SK-N-SH treated with all-trans-retinoic acid at 6 μM for 48 hours (cell line): ENCODE measurements around the gene CBLB.
"Not testable (repeated sequence)": the region's sequence is repeated elsewhere in the genome, so short reads cannot be mapped to it uniquely, and the experiment has no call there.

Experiments
- ATAC-seq: fragments of 200-7000 bp; cut with Tn5 transposase; 3 replicates; pipeline ENCODE4 v1.9.1; 2020; ENCODE audit warnings: mild to moderate bottlenecking, moderate library complexity
- ARNTL ChIP-seq: fragments of 450-650 bp; formaldehyde crosslinking; IDR thresholded peaks from 2 replicates; pipeline ENCODE4 v1.5.0; 2020; ENCODE audit warnings: low read depth, mild to moderate bottlenecking, moderate library complexity, borderline replicate concordance
- BACH2 ChIP-seq: fragments of 250-450 bp; sonication (Bioruptor Pico); IDR thresholded peaks from 2 replicates; pipeline ENCODE4 v1.9.0; 2021; ENCODE audit warnings: mild to moderate bottlenecking, borderline replicate concordance
- CREB5 ChIP-seq: fragments of 250-450 bp; sonication (Bioruptor Pico); IDR thresholded peaks from 2 replicates; pipeline ENCODE4 v1.5.1; 2020; ENCODE audit warnings: low read depth, mild to moderate bottlenecking, moderate library complexity
- CSDC2 ChIP-seq: fragments of 250-450 bp; sonication (Bioruptor Pico); IDR thresholded peaks from 2 replicates; pipeline ENCODE4 v1.5.0; 2020; ENCODE audit warnings: mild to moderate bottlenecking, moderate library complexity
- GLIS3 ChIP-seq: fragments of 250-450 bp; sonication (Bioruptor Pico); IDR thresholded peaks from 2 replicates; pipeline ENCODE4 v1.5.0; 2020; ENCODE audit warnings: mild to moderate bottlenecking, moderate library complexity
- ISL1 ChIP-seq: fragments of 250-450 bp; sonication (Bioruptor Pico); IDR thresholded peaks from 2 replicates; pipeline ENCODE4 v2.1.2; 2022; ENCODE audit warnings: mild to moderate bottlenecking, moderate library complexity
- OSR1 ChIP-seq: fragments of 250-450 bp; sonication (Bioruptor Pico); IDR thresholded peaks from 2 replicates; pipeline ENCODE4 v1.8.0; 2022; ENCODE audit warnings: moderate library complexity, mild to moderate bottlenecking, inconsistent platforms
- PATZ1 ChIP-seq: fragments of 250-450 bp; sonication (Bioruptor Pico); IDR thresholded peaks from 2 replicates; pipeline ENCODE4 v1.8.0; 2020; ENCODE audit warnings: mild to moderate bottlenecking, moderate library complexity, borderline replicate concordance
- POU6F1 ChIP-seq: fragments of 250-450 bp; sonication (Bioruptor Pico); IDR thresholded peaks from 2 replicates; pipeline ENCODE4 v1.8.0; 2021; ENCODE audit warnings: low read depth, mild to moderate bottlenecking, moderate library complexity, borderline replicate concordance
- PPARA ChIP-seq: fragments of 250-450 bp; sonication (Bioruptor Pico); IDR thresholded peaks from 2 replicates; pipeline ENCODE4 v1.5.0; 2020; ENCODE audit warnings: mild to moderate bottlenecking, borderline replicate concordance
- RARB ChIP-seq: fragments of 250-450 bp; sonication (Bioruptor Pico); IDR thresholded peaks from 2 replicates; pipeline ENCODE4 v1.8.0; 2021; ENCODE audit warnings: mild to moderate bottlenecking, moderate library complexity
- SNAI2 ChIP-seq: fragments of 250-450 bp; sonication (Bioruptor Pico); IDR thresholded peaks from 2 replicates; pipeline ENCODE4 v1.5.0; 2020; ENCODE audit warnings: mild to moderate bottlenecking, moderate library complexity
- TOX ChIP-seq: fragments of 250-450 bp; sonication (Bioruptor Pico); IDR thresholded peaks from 2 replicates; pipeline ENCODE4 v1.8.0; 2021; ENCODE audit warnings: mild to moderate bottlenecking, moderate library complexity, borderline replicate concordance
- TSHZ2 ChIP-seq: fragments of 250-450 bp; sonication (Bioruptor Pico); IDR thresholded peaks from 2 replicates; pipeline ENCODE4 v1.5.0; 2020; ENCODE audit warnings: mild to moderate bottlenecking, moderate library complexity
- ZC3H10 ChIP-seq: fragments of 250-450 bp; sonication (Bioruptor Pico); IDR thresholded peaks from 2 replicates; pipeline ENCODE4 v1.5.1; 2021; ENCODE audit warnings: mild to moderate bottlenecking, moderate library complexity
- ZFP3 ChIP-seq: fragments of 250-450 bp; sonication (Bioruptor Pico); IDR thresholded peaks from 2 replicates; pipeline ENCODE4 v1.5.0; 2020; ENCODE audit warnings: mild to moderate bottlenecking, moderate library complexity
- ZFP30 ChIP-seq: fragments of 450-650 bp; formaldehyde crosslinking; IDR thresholded peaks from 2 replicates; pipeline ENCODE4 v1.5.0; 2022; ENCODE audit warnings: mild to moderate bottlenecking, moderate library complexity
- ZNF565 ChIP-seq: fragments of 450-650 bp; formaldehyde crosslinking; conservative IDR thresholded peaks from 2 replicates; pipeline ENCODE4 v1.5.0; 2020; ENCODE audit warnings: low read depth, mild to moderate bottlenecking, moderate library complexity
- ZNF70 ChIP-seq: fragments of 450-650 bp; formaldehyde crosslinking; IDR thresholded peaks from 2 replicates; pipeline ENCODE4 v1.5.0; 2020; ENCODE audit warnings: mild to moderate bottlenecking, moderate library complexity
- ZNF8 ChIP-seq: fragments of 450-650 bp; formaldehyde crosslinking; IDR thresholded peaks from 2 replicates; pipeline ENCODE4 v1.5.0; 2020; ENCODE audit warnings: mild to moderate bottlenecking, moderate library complexity

The CBLB gene

GRCh38 chr3:105729667-105730066 lies 139.1 kb downstream of the CBLB start:
- TF ChIP-seq ISL1 (CRISPR knock-in tag) (peak; percentile 57), RARB (CRISPR knock-in tag) (no peak)
- ATAC-seq: no peak

GRCh38 chr3:105728771-105729312 lies 140.0 kb downstream of the CBLB start:
- TF ChIP-seq ISL1 (CRISPR knock-in tag) (peak; percentile 79), ZNF70 (CRISPR knock-in tag) (no peak)
- ATAC-seq: no peak

- ATAC-seq: not testable (repeated sequence)
Observed at GRCh38 chr3:105727036-105727435, 141.8 kb downstream of the CBLB start.

GRCh38 chr3:105722943-105723556 lies 145.8 kb downstream of the CBLB start:
- no peak for TF ChIP-seq ZFP30 (CRISPR knock-in tag)
- TF ChIP-seq TOX: no peak
- no peak for TF ChIP-seq ZNF8 (CRISPR knock-in tag)
- no peak for TF ChIP-seq ISL1 (CRISPR knock-in tag)
- TF ChIP-seq ZNF565 (CRISPR knock-in tag): no peak
- no peak for ATAC-seq

- no peak for ATAC-seq
- TF ChIP-seq CREB5 (CRISPR knock-in tag): no peak
- no peak for TF ChIP-seq ZNF565 (CRISPR knock-in tag)
- no peak for TF ChIP-seq ZNF70 (CRISPR knock-in tag)
- no peak for TF ChIP-seq ZFP3
- no peak for TF ChIP-seq PPARA
- TF ChIP-seq RARB (CRISPR knock-in tag): no peak
- TF ChIP-seq ISL1 (CRISPR knock-in tag): no peak
- TF ChIP-seq BACH2 (CRISPR knock-in tag): no peak
- TF ChIP-seq PATZ1 (CRISPR knock-in tag): no peak
- TF ChIP-seq, all 23 proteins: peak for 0
Observed at GRCh38 chr3:105719791-105720190, 149.0 kb downstream of the CBLB start.

GRCh38 chr3:105715372-105715771 lies 153.4 kb downstream of the CBLB start:
- ATAC-seq: peak; percentile 51; the same call in 2 of the 3 replicates
- no peak for TF ChIP-seq ZNF70 (CRISPR knock-in tag)
- TF ChIP-seq OSR1 (CRISPR knock-in tag): no peak
- no peak for TF ChIP-seq ISL1 (CRISPR knock-in tag)
- no peak for TF ChIP-seq ZC3H10 (CRISPR knock-in tag)
- no peak for TF ChIP-seq SNAI2
- no peak for TF ChIP-seq PPARA
- no peak for TF ChIP-seq ARNTL (CRISPR knock-in tag)
- TF ChIP-seq GLIS3 (CRISPR knock-in tag): no peak
- no peak for TF ChIP-seq ZFP3

GRCh38 chr3:105714453-105714852 lies 154.4 kb downstream of the CBLB start:
- ATAC-seq: no peak
- TF ChIP-seq PPARA (no peak), TSHZ2 (no peak), OSR1 (CRISPR knock-in tag) (no peak), ISL1 (CRISPR knock-in tag) (no peak), CSDC2 (CRISPR knock-in tag) (no peak), ZFP3 (no peak), PATZ1 (CRISPR knock-in tag) (no peak), TOX (no peak), BACH2 (CRISPR knock-in tag) (no peak), ZNF70 (CRISPR knock-in tag) (no peak), POU6F1 (CRISPR knock-in tag) (no peak)
